ENCODE data around the gene ALDH1L1. TPM values are rescaled to one million over a fixed set of nuclear protein-coding genes. Genes with fewer than 3 reads are reported as not detected.

ALDH1L1 gene
- total RNA-seq, 2 experiments from 2014 or later = 0.05 to 0.18 TPM

DNA sequence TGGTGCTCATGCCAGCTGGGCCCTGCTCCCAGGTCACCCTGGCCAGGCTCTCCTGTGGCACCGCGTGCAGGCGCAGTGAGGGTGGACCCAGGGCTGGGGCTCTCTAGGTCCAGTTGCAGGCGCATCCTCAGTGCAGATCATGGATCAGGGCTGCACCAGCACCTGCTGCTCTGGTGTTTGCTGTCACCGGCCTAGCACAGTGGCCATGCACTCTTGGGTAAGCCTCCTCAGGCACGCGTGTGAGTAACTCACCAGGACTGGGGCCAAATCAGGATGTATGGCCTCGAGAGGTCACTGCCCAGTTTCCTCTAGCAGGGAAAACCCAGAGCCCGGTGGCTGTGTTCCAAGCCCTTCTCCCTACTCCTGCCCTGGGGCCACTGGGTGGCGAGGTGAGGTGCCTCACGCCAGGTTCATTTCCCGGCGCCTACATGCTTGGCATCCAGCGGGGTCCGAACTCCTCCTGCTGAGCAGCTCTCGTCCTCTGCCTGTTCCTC is 50.9 kb downstream of the ALDH1L1 start:
- Mint-ChIP-seq H3K9me3 (ENCODE audit: low read depth) (no peaks in the 10 kb centered on the region), H3K4me1 (no peaks in the 10 kb centered on the region), H3K27ac (no peak overlapping the region), H3K4me3 (no peak overlapping the region), H3K27me3 (peaks cover 4% of the 10 kb centered on the region), H3K36me3 (ENCODE audit: low read depth) (no peaks in the 10 kb centered on the region)
- intact Hi-C loops (cut with DNase I, micrococcal nuclease) = no loop called here
- ATAC-seq = no peak
- ChIA-PET CTCF (interaction anchor here (0.7 kb wide), 1 partner anchor 1518 kb away, joined by 3 read pairs; no protein-coding TSS in a partner anchor), POLR2A (no interaction called here)
- DNase-seq = no peak

GRCh38 chr3:126128504-126129397 is 51.6 kb downstream of the ALDH1L1 start:
- Mint-ChIP-seq H3K36me3 (ENCODE audit: low read depth) (no peaks in the 10 kb centered on the region), H3K9me3 (ENCODE audit: low read depth) (no peaks in the 10 kb centered on the region), H3K4me1 (no peaks in the 10 kb centered on the region), H3K27me3 (peaks cover 2% of the 10 kb centered on the region), H3K27ac (no peak overlapping the region), H3K4me3 (no peak overlapping the region)
- POLR2A ChIA-PET = no interaction called here
- DNase-seq (no peak), ATAC-seq (no peak)
- CTCF ChIA-PET = interaction anchor here (0.7 kb wide), 1 partner anchor 1519 kb away, joined by 3 read pairs; no protein-coding TSS in a partner anchor
- intact Hi-C loops (cut with DNase I, micrococcal nuclease) = no loop called here

DNA sequence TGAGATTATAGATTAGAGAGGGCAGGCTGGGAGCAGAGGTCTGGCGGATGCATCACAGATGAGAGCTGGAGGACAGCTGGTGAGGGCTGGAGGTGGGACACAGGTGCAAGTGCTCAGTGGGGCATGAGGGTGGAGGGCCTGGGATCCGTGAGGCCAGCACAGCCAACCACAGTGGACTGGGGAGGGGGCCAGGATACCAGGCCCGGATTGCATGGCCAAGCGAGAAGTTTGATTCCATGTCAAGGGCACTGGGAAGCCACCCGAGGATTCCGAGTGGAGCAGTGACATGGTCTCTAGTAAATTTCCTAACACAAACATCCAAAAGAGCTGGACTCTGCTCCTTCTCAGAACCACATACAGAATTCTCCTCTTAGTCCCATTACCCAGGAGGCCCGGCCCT is 52.5 kb downstream of the ALDH1L1 start:
- H3K36me3 Mint-ChIP-seq (ENCODE audit: low read depth) = no peaks in the 10 kb centered on the region
- no peaks in the 10 kb centered on the region for H3K9me3 Mint-ChIP-seq (ENCODE audit: low read depth)
- DNase-seq (no peak), ATAC-seq (no peak)
- H3K27me3 Mint-ChIP-seq = peaks cover 2% of the 10 kb centered on the region
- no peak overlapping the region for H3K27ac Mint-ChIP-seq
- ChIA-PET POLR2A (no interaction called here), CTCF (no interaction called here)
- intact Hi-C loops (cut with DNase I, micrococcal nuclease) = no loop called here
- no peaks in the 10 kb centered on the region for H3K4me1 Mint-ChIP-seq
- H3K4me3 Mint-ChIP-seq = no peak overlapping the region

DNA sequence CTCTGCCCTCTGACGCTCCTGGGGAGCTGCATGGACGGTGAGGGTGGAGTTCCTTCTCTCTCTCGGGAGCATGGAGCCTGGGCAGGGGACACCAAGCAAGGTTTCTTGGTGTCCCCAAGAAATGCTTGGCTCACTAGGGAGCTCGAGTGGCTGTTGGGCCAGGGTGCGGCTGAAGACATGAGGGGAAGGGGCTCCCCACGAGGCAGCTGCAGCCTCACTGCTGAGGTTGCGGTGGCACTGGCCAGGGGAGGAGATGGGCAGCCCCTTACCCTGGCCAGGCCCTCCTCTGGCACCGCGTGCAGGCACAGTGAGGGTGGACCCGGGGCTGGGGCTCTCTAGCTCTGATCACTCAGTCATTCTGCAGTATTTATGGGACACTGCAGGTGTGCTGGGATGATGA is 52.9 kb downstream of the ALDH1L1 start:
- Mint-ChIP-seq H3K27ac (no peak overlapping the region), H3K4me1 (no peaks in the 10 kb centered on the region), H3K4me3 (no peak overlapping the region), H3K27me3 (peaks cover 2% of the 10 kb centered on the region), H3K36me3 (ENCODE audit: low read depth) (no peaks in the 10 kb centered on the region), H3K9me3 (ENCODE audit: low read depth) (no peaks in the 10 kb centered on the region)
- POLR2A ChIA-PET = no interaction called here
- intact Hi-C loops (cut with DNase I, micrococcal nuclease) = no loop called here
- ATAC-seq (no peak), DNase-seq (no peak)
- CTCF ChIA-PET = no interaction called here

DNA sequence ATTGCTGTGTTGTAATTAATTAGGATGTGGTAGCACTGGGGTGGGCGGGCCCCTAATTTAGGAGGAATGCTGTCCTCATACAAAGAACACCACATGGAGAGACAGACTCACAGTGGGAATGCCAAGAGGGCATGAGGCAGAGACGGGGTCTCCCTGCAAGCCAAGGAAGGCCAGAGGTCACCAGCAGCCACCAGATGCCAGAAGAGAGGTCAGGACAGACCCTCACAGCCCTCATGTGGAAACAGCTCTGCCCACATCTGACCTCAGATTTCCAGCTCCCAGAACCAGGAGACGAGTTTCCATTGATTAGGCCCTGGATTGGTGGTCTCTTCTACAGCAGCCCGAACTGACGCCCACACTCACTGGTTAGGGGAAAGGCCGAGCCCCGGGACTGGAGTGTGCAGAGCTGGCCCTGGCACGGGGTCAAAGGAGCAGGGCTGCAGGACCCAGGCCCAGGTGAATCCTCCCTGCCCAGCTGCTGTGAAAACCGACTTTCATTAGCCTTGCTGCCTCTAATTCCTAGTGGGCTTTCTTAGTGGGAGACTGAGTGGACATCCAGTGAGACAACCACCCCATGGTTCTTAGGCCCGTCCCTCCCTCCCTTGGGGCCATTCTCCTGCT is 53.5 kb downstream of the ALDH1L1 start:
- no peak for ATAC-seq
- intact Hi-C loops (cut with DNase I, micrococcal nuclease) = no loop called here

GRCh38 chr3:126126286-126126685 is 54.1 kb downstream of the ALDH1L1 start:
- Mint-ChIP-seq H3K36me3 (ENCODE audit: low read depth) (no peaks in the 10 kb centered on the region), H3K9me3 (ENCODE audit: low read depth) (no peaks in the 10 kb centered on the region), H3K27me3 (peaks cover 2% of the 10 kb centered on the region), H3K27ac (no peak overlapping the region), H3K4me1 (no peaks in the 10 kb centered on the region), H3K4me3 (no peak overlapping the region)
- ChIA-PET POLR2A (no interaction called here), CTCF (no interaction called here)
- DNase-seq (no peak), ATAC-seq (no peak)
- intact Hi-C loops (cut with DNase I, micrococcal nuclease) = no loop called here

More for the DNA sequence above, 53.5 kb downstream of the ALDH1L1 start:
- ChIA-PET CTCF (no interaction called here), POLR2A (no interaction called here)
- DNase-seq = no peak
- Mint-ChIP-seq H3K4me1 (no peaks in the 10 kb centered on the region), H3K9me3 (ENCODE audit: low read depth) (no peaks in the 10 kb centered on the region), H3K36me3 (ENCODE audit: low read depth) (no peaks in the 10 kb centered on the region), H3K4me3 (no peak overlapping the region), H3K27ac (no peak overlapping the region), H3K27me3 (peaks cover 2% of the 10 kb centered on the region)

GRCh38 chr3:126125781-126126251 is 54.6 kb downstream of the ALDH1L1 start:
- Mint-ChIP-seq H3K27me3 (peaks cover 2% of the 10 kb centered on the region), H3K27ac (no peak overlapping the region), H3K9me3 (ENCODE audit: low read depth) (no peaks in the 10 kb centered on the region), H3K4me3 (no peak overlapping the region), H3K36me3 (ENCODE audit: low read depth) (no peaks in the 10 kb centered on the region), H3K4me1 (no peaks in the 10 kb centered on the region)
- ATAC-seq (no peak), DNase-seq (no peak)
- intact Hi-C loops (cut with DNase I, micrococcal nuclease) = no loop called here
- POLR2A ChIA-PET = no interaction called here
- CTCF ChIA-PET = no interaction called here

GRCh38 chr3:126125341-126125740 is 55.0 kb downstream of the ALDH1L1 start:
- Mint-ChIP-seq H3K27ac (no peak overlapping the region), H3K4me1 (no peaks in the 10 kb centered on the region), H3K4me3 (no peak overlapping the region), H3K9me3 (ENCODE audit: low read depth) (no peaks in the 10 kb centered on the region), H3K36me3 (ENCODE audit: low read depth) (no peaks in the 10 kb centered on the region), H3K27me3 (peaks cover 2% of the 10 kb centered on the region)
- intact Hi-C loops (cut with DNase I, micrococcal nuclease) = no loop called here
- ATAC-seq (no peak), DNase-seq (no peak)
- ChIA-PET CTCF (no interaction called here), POLR2A (no interaction called here)

DNA sequence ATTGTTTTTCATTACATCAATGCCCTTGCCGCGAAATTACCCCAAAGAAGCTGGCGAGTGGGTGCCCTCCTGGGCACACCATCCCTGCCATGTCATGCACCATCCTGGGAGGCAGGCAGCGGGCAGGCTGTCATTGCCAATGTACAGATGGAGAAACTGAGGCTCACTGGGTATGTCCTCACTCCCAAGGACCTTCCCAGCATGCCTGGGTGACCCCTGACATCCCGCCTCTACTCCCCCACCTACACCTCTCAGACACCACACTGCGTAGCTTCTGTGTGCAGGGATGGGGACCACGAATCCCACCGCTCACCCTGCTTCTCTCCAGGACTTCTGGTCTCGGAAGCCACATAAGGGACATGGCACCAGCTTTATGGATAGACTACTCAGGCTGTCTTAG is 55.5 kb downstream of the ALDH1L1 start:
- Mint-ChIP-seq H3K27ac (no peak overlapping the region), H3K4me3 (no peak overlapping the region), H3K36me3 (ENCODE audit: low read depth) (no peaks in the 10 kb centered on the region), H3K9me3 (ENCODE audit: low read depth) (no peaks in the 10 kb centered on the region), H3K4me1 (no peaks in the 10 kb centered on the region), H3K27me3 (peaks cover 2% of the 10 kb centered on the region)
- POLR2A ChIA-PET = no interaction called here
- CTCF ChIA-PET = no interaction called here
- ATAC-seq (no peak), DNase-seq (no peak)
- intact Hi-C loops (cut with DNase I, micrococcal nuclease) = no loop called here

GRCh38 chr3:126124148-126124868 is 56.1 kb downstream of the ALDH1L1 start:
- no peaks in the 10 kb centered on the region for H3K4me1 Mint-ChIP-seq
- H3K27me3 Mint-ChIP-seq = peaks cover 2% of the 10 kb centered on the region
- intact Hi-C loops (cut with DNase I, micrococcal nuclease) = no loop called here
- POLR2A ChIA-PET = no interaction called here
- CTCF ChIA-PET = no interaction called here
- DNase-seq = no peak
- no peaks in the 10 kb centered on the region for H3K36me3 Mint-ChIP-seq (ENCODE audit: low read depth)
- H3K27ac Mint-ChIP-seq = no peak overlapping the region
- ATAC-seq = no peak
- no peak overlapping the region for H3K4me3 Mint-ChIP-seq
- H3K9me3 Mint-ChIP-seq (ENCODE audit: low read depth) = no peaks in the 10 kb centered on the region

DNA sequence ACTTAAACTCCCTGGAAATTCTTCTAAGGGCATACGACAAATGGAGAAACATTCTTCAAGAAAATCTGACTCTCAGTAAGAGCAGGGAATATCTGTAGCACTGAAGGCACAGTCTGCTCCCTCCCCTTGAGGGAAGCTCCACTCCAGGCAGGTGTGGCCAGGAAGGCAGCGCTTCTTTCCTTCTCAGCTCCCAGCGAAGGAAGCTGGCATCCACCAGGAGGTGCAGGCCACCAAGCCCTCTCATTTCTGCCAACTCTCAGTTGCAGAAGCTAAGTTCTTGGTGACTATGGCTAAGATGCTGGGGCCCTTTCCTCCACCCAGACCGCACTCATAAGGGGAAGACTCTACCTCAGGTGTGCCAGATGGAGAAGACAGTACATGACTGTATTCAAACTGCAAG is 58.8 kb downstream of the ALDH1L1 start:
- intact Hi-C loops (cut with DNase I, micrococcal nuclease) = no loop called here

More for the DNA sequence above, 58.8 kb downstream of the ALDH1L1 start:
- ATAC-seq (no peak), DNase-seq (no peak)
- no peaks in the 10 kb centered on the region for H3K36me3 Mint-ChIP-seq (ENCODE audit: low read depth)
- ChIA-PET POLR2A (no interaction called here), CTCF (interaction anchor here (0.6 to 0.7 kb wide), 2 partner anchors 25 to 36 kb away, joined by 3 to 4 read pairs; no protein-coding TSS in a partner anchor)
- no peak overlapping the region for H3K4me3 Mint-ChIP-seq
- H3K27ac Mint-ChIP-seq = no peak overlapping the region
- H3K9me3 Mint-ChIP-seq (ENCODE audit: low read depth) = no peaks in the 10 kb centered on the region
- H3K4me1 Mint-ChIP-seq = no peaks in the 10 kb centered on the region
- peaks cover 2% of the 10 kb centered on the region for H3K27me3 Mint-ChIP-seq
